Activated naive CD8-positive, alpha-beta T cell treated with anti-CD3 and anti-CD28 coated beads, Interleukin-2, amount 10 ng/mL, durations not matched to agents 7 days and 5 days (primary cell): ENCODE measurements around the gene CEP135. TPM values are rescaled to one million over a fixed set of nuclear protein-coding genes. Genes with fewer than 3 reads are reported as not detected.

Source experiments
- ATAC-seq: fragments of 150-1000 bp; cut with Tn5 transposase; one replicate; pipeline ENCODE4 v1.10.0; 2021; ENCODE audit warnings: low read depth, moderate library complexity
- POLR2A ChIA-PET: fragments of 350-600 bp; sonication (Branson Sonifier 250); formaldehyde crosslinking; loops from one replicate; lab custom pipeline; 2021; ENCODE audit warnings: antibody characterized with exemption; lab: Charles Lee
- DNase-seq: peaks from one replicate; pipeline ENCODE4 v3.0.0; 2021
- H3K27ac Mint-ChIP-seq: one replicate; pipeline ENCODE4 v1.8.0; 2022; ENCODE audit warnings: mild to moderate bottlenecking, mixed read lengths
- H3K27me3 Mint-ChIP-seq: one replicate; pipeline ENCODE4 v1.8.0; 2022; ENCODE audit warnings: mild to moderate bottlenecking, moderate library complexity, mixed read lengths
- H3K36me3 Mint-ChIP-seq: one replicate; pipeline ENCODE4 v1.8.0; 2021; ENCODE audit warnings: mild to moderate bottlenecking, mixed read lengths
- H3K4me1 Mint-ChIP-seq: one replicate; pipeline ENCODE4 v1.8.0; 2021; ENCODE audit warnings: mixed read lengths
- H3K4me3 Mint-ChIP-seq: one replicate; pipeline ENCODE4 v1.8.0; 2022; ENCODE audit warnings: mild to moderate bottlenecking, moderate library complexity, mixed read lengths
- H3K9me3 Mint-ChIP-seq: one replicate; pipeline ENCODE4 v1.8.0; 2021; ENCODE audit warnings: mixed read lengths
- total RNA-seq, 2 experiments: library from RNA; stranded (reverse); gene quantifications; one replicate each; pipeline ENCODE4 v1.2.3, GENCODE V29; 2021

Gene CEP135
- total RNA-seq, 2 experiments from 2014 or later = 18.3 to 18.8 TPM

GRCh38 chr4:56082829-56083228, 134.1 kb downstream of the CEP135 start:
- Mint-ChIP-seq H3K27me3 (peaks cover 7% of the 10 kb centered on the region), H3K4me3 (no peak overlapping the region), H3K27ac (no peak overlapping the region), H3K36me3 (no peaks in the 10 kb centered on the region), H3K9me3 (no peaks in the 10 kb centered on the region), H3K4me1 (no peaks in the 10 kb centered on the region)
- POLR2A ChIA-PET = no interaction called here
- DNase-seq (no peak), ATAC-seq (no peak)

Other genes starting within 250 kb of the CEP135 start
- gene EXOC1L, start 129.2 kb upstream of the CEP135 start, total RNA-seq = not detected
- gene EXOC1, start 95.3 kb upstream of the CEP135 start, total RNA-seq = 10 to 100 TPM; 35.5 to 37.5 TPM